Stimulated activated CD8-positive, alpha-beta memory T cell treated with anti-CD3 and anti-CD28 coated beads, Interleukin-15, amount 100 ng/mL, for 48 hours (primary cell): ENCODE measurements around the gene SPOCK1.

Experiments
- DNase-seq, 2 donors: peaks; one replicate each; pipeline ENCODE4 v3.0.0-alpha.2; 2020; ENCODE audit warnings: low read depth in 2 of 2

SPOCK1 gene

DNA sequence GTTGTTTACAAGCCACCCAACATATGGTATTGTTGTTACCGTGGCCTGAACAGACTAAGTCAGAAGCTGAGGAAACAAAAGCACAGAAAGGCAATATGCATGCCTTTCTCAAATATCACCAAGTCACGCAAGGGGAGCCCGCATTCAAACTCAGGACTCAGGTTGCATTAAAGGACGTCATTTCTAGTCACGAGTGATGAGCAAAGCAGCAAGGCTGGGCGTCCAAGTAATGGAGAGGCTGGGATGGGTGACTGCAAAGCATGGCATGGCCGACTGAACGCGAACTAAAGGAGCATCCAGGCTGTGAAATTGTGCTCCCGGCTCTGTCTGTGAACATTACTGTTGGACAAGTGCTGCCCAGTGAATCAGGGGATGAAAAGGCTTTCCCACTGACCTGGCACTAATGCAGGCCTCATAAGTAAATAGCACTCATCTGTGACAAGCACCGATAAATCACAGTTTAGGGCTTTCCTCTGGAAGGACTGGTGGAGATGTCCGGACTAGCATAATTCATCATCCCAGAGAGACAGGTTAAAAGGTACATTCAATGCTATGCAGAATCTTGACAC is 202.8 kb downstream of the SPOCK1 start:
- DNase-seq = no peak

DNA sequence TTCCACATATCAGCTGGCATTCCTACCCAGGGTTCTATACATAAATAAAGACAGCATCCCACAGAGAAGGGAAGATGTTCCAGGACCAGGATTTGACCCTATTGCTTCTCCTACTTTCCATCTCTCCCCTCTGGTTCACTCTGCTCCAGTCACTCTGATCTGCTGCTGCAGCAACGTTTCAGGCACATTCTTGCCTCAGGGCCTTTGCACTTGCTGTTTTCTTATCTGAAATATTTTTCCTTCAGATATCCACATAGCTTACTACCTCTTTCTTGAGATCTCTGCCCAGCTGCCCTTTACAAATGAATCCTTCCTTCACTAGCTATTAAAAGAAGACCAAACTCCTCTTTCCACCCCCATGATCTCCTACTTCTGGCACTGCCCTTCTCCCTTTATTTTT is 204.5 kb downstream of the SPOCK1 start:
- DNase-seq = no peak

DNA sequence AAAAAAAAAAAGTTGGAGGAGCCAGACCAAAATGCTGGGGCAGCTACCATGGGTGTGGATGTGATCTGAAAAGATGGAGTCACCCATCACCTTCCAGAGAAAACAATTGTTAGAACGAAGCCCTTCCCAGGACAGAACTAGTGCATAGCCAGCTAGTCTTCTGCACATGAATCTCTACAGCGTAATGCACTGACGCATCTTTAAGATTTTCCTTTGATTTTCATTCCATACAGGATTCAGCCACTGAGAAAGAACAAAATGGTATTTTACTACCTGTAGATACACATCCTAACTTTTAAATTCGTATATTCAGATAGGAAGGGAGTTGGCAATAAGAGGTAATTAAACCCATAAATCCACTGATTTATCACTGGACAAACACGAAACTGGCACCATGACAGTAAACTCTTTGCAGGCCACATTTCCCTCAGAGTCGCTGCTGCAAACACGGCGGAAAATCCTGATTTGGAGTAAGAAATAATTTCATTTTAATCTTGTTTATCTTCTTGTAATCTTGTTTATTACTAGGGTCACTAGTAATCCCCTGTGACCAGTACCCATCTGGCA is 206.6 kb downstream of the SPOCK1 start:
- DNase-seq = no peak

DNA sequence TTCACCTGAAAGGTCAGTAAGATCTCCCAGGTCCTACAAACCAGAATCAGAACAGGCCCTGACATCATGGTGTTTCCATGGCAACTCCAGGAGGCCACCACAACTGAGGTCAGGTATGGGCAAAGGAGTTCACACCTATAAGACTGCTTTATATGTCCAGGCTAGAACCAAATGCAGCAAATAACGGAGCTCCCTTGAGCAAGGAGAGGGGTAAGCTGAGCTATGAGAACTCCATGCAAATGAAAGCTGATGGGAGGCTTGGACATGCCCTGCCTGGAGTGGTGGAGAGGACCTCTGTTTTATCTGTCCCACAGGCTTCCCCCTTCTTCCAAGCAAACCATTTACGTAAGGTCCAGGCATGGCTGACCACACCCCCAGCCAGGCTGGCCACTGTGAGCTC is 207.7 kb downstream of the SPOCK1 start:
- DNase-seq = no peak

DNA sequence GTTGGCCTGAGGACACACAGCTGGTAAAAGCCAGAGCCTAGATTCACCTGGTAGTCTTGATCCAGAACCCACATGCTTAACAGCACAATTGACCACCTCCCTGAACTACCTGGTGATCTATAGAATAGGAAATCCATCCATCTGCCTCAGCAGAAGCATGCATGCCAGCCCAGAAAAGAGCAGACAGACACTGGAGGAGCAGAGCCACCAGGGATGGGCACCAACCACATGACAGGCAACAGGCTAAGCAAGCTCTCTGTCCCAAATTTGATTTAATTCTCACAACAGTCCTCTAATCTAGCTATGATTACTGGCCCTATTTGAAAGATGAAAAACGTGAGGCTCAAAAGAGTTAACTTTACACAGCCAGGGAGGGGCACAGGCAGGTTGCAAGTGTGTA is 208.1 kb downstream of the SPOCK1 start:
- no peak for DNase-seq

DNA sequence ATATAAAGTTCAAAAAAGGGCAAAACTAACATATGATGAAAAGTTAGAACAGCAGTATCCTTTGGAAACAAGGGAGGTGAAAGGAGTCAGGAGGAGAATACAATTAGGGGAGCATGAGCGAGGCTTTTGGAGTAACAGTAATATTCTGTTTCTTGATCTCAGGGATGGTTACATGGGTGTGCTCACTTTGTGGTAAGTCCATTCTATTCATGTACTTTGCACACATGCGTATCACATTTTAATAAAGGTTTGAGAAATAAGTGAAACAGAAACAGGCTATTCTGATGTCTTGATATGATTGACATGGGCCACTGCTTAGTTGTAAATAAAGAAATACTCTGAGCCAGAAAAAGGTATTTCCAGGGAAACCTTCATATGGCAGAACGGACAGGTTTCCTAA is 208.8 kb downstream of the SPOCK1 start:
- no peak for DNase-seq

DNA sequence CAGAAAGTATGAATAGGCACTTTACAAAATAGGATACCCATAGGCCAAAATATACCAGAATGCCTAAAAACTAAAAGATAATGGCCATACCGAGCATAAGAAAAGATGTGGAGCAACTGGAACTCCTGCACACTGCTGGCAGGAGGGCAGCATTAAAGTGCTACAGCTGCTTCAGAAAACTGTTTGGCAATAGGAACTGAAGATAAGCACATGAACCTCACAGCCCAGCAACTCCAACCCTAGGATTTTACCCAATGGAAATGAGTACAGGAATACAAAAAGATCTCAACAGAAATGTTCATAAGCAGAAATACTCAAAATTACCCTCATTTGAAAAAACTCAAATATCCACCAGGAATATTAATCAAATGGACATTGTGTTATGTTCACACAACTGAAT is 209.3 kb downstream of the SPOCK1 start:
- DNase-seq = no peak

DNA sequence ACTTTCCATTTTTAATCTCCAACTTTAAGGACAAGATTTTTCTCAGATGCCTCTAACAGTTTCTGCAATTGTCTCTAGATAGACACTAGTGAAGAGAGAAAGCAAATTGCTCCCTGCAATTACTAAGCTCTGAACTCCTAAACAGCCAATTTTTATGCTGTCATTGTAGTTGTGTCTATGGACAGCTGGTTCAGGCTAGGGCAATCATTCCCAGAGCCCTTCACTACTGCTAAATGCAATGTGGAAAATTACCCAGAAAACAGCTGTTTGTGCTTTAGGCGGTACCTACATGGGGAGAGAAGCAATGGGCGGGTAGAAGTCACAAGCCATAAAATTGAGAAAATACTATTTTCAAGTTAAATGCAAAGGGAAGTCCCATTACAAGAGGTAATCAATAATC is 211.6 kb downstream of the SPOCK1 start:
- DNase-seq = no peak

DNA sequence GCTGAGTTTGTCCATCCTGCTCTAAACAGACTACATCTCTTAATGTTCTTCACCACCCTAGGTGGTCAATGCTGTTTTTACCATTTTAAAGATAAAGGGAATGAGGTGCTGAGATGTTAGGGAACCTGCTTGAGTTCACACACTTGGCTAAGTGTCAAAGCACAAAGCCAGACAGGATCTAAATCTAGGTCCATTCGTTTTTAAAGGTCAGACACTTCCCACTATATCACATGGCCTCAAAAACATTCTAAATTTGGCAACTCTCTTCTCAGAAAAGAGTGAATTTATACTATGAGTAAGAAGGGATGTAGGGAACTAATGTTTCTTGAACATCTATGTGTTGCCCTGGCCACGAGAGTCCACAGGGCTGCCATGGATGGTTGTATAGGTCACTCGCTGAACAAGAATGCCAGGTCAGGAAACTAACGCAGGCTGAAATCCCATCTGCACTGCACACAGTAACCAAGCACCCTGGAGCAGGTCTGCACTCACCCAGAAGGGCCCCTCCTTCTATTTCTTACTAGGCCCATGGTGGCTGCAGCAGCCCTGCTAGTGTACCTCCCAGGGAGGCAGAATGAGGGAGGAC is 213.0 kb downstream of the SPOCK1 start:
- DNase-seq = no peak

DNA sequence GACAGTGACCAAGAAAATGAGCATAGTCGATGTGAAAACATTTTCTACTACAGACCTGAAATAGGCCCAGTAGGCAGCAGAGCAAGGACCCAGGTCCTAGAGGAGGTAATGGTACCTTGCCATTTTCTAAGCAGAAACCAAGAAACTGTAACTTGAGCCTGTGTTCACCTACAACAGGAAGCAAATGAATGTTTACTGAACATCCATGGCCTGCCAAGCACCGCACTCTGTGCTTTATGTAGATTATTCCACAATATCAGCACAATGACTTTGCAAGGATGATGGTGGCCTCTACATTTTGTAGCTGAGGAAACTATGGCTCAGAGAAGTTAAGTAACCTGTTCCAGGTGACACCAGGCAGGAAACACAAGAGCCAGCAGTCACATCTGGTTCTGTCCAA is 215.3 kb downstream of the SPOCK1 start:
- DNase-seq = no peak

DNA sequence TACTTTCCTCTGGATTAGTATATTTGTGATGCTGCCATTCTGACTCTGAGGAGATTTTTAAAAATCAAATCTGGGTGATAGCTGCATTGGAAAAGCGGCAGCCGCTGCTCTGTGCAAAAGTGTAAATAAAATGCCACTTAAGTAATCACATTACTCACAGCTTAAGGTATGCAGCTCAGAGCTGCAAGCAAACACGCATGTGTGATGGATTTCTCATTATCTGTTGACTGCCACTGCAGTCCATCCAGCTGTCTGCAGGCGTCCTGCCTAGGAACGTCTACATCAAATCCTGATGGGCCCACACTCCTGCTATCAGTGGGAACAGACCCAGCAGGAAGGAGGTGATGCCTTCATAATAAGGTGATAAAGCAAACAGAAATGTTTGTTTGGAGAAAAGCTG is 216.9 kb downstream of the SPOCK1 start:
- DNase-seq = no peak

DNA sequence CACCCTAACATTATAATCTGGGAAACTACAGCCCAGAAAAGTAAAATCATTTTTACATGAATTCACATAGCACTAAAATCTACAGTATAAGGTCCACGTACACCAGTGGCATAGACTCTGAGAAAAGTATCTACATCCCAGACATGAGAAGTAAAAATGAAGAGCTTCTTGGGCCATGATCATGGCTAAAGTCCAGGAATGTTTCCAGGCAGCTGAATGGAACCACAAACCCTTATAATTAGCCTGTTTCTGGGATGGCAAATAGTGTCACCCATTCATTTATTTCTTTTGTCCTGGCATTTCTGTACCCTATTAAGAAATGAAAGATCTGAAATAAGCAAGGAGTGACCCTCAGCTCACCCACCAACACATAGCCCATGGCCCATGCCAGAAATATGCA is 217.9 kb downstream of the SPOCK1 start:
- DNase-seq = no peak

DNA sequence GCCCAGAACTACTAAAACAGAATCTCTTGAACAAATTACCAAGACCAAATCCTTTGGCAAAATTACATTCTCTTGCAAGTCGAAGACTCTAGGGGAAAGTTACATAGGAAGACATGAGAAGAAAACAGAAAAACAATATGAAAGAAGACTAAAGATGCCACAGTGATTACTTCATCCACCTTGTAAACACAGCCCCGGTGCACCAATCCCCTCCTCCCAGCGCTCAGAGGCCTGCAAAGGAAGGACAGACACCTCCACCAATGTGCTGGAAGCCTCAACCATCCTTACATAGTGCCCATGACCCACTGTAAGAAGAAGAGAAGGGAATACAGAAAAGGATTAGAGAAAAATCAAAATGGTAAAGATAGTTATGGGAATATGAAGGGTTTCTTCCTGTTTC is 218.5 kb downstream of the SPOCK1 start:
- DNase-seq = no peak

DNA sequence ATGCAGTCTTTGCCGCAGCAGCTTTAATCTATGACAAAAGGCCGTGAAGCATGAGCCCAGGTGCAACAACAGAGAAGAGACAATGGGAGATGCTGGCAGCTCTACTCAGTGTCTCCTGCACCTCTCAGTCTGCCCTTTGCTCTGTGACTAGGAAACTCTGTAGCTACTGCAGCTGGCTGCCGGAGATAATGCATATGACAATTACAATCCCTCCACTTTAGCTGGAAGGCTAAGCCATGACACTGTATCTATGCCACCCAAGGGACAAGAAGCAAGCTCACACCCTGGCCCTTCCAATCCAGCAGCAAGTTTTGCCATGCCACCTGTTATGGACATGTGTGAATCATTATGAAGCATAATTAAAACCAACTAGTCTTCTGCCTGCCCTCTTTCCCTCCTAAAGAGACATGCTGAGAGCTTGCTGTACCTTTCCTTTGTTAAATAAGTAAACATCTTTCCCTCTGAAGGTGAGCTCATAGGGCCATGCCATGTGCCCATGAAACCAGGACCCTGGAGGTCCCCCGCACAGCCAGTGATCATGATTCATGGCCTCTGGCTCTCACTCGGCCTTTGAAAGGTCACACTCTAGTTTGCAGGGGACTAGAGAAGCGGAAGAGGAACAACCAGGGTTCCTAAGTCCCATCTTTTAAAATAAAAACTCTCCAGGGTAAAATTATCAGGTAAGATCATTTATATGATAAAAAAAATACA is 219.4 kb downstream of the SPOCK1 start:
- no peak for DNase-seq

DNA sequence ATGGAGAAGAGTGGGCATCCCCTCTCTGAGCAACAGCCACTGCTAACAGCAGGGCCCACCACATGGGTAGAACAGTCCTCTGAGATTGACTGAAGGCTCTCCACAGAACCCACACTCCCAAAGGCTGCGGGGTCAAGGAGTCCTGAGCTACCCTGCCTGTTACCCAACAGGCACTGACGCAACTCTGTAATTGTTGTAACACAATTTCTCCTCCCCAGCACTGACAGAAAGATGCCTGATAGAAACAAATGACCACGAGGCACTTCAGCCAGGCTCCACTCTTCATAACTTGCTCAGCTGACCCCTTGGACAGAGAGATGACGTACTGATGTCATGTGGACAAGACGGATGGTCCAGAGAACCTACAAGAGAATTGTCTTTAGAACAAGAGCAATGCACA is 220.7 kb downstream of the SPOCK1 start:
- DNase-seq = no peak

DNA sequence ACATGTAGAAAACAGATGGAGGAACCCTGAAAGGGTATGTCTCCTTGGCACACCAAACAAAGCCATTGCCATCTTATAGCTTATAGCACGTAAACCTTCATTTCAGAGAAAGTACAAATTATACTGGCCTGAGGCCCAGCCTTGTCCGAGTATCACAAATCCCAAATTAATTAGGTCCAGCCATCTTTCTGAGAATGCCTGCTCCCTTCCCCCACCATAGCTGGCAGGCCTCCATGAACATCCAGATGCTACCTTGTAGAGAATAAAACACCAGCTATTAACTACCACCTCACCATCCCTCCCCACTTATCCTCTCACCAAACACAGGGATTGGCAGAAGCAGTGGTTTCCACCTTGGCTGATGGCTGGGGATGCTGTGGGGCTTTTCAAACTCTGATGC is 224.0 kb downstream of the SPOCK1 start:
- no peak for DNase-seq

DNA sequence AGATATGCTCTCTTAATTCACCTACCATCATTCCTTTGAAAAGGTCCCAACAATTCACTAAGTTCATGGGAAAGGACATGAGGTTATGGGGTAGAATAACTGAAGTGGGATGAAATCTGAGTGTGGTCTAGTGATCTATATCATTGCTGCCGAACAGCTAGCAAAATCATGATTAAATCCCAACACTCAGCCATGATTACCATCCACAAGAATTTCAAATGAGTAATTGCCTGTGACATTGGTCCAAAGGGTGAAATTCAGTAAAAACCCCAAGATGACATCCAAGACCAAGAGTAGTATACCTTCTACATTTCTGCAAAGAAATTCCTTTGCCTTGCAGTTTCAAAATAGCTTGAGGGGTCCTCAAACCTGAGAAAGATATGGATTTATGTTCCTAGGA is 225.6 kb downstream of the SPOCK1 start:
- no peak for DNase-seq

DNA sequence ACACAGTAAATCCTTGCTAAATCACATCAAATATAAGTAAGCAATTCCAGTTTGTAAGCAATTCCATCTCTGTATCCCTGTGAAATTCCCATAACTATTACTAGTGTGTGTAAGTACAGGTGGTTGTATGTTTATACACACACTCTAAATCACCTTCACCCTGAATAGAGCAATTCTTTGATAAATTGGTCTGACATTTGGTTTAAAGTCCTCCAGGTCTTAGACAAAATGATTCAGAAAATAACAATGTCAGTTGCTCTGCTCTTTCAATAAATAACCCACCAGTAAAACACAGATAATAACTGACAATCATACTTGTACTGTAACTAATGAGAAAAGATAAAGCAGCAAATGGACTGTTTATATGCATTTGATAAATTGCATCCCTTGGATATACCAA is 226.3 kb downstream of the SPOCK1 start:
- DNase-seq = no peak

DNA sequence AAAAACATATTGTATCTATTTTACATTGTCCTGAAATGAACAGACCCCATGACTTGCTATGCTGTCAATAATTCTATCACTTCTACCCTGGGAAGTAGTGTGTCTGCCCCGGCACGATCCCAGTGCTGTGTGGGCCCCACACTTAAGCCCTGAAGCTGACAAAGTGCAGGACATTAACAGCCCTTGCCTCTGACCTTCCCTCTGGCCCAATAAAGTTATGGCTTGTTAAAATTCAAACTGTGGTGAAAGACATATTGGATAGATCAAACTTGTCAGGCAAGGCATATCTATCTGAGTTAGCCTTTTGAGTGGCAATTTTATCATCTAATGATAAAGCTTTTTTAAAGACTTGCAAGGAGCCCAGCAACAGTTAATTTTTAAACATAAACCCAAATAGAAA is 229.2 kb downstream of the SPOCK1 start:
- DNase-seq = no peak

DNA sequence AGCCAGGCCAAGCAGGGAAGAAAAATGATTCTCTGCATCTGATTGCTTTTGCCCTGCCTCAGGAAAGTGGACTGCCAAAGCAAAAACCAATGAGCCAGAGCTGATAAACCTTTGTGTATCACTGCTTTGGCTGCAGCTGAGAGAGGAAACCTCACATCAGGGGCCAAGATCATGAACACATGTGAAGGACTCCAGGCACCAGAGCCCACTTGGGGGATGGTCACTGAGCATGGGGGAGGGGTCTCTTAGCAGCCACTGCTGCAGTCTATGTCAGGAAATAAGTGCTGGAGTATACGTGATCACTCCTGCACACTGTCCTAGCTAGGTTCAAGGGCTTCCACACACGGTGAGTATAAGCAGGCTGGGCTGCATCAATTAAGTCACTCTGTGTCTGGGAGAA is 229.9 kb downstream of the SPOCK1 start:
- no peak for DNase-seq

DNA sequence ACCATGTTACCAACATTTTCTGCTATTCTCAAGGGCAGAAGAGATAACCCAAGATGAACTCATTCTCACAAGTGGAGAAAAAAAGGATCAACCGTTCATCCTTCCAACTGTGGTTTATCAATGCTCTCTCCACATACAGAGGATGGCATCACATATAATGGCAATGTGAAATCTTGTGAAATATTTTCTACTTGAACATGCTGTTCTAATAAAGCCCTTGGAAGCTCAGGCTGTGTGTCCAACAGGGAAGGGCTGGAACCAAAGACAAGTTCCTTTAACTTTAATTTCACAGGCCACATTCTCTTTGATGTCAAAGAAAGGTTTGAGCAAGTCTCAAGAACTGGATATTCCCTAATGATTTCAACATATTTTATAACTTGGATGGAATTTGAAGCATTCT is 230.5 kb downstream of the SPOCK1 start:
- DNase-seq = no peak

DNA sequence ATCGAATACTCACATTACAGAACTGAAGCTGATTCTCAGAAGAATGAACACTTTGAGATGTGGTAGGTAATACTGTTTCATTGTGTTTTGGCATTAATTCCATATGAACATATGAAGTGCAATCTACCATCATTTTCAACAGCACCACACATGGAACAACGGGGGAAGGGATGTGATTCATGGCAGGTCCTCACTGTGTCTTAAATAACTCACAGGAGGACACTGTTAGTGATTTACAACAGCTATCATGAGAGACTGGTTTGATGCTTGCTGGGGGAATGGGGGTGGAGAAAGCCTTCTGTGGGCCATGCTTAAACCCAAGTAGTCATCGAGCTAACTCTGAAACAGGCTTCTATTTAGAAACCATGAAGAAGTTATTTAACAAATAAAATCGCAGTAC is 232.9 kb downstream of the SPOCK1 start:
- DNase-seq = no peak

DNA sequence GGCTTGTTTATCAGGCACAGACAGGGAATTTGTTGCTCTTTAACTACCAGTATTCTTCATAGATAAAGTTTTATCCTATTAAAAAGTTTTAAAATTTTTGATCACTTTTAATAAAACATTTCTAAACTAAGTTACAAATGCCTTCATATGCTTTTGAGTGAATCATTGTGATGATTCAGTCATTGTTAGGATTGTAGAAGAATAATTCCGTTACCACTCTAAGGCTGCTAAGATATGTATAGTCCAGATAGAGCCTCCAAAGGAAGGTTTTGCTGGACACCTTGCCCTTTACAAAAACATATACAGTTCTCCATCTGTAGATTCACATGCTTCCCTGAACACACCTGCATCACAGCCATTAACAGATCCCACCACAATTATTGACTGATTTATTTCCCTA is 233.7 kb downstream of the SPOCK1 start:
- no peak for DNase-seq
